CD4-positive, alpha-beta T cell treated with Interleukin-6 for 4 hours (primary cell): ENCODE results near the gene PITHD1.
"Not testable (repeated sequence)": the region's sequence is repeated elsewhere in the genome, so short reads cannot be mapped to it uniquely, and the experiment has no call there.

ENCODE experiments used
- DNase-seq: peaks from one replicate; pipeline ENCODE4 v3.0.0-alpha.2; 2020; ENCODE audit warnings: mixed read lengths

PITHD1 gene

DNA sequence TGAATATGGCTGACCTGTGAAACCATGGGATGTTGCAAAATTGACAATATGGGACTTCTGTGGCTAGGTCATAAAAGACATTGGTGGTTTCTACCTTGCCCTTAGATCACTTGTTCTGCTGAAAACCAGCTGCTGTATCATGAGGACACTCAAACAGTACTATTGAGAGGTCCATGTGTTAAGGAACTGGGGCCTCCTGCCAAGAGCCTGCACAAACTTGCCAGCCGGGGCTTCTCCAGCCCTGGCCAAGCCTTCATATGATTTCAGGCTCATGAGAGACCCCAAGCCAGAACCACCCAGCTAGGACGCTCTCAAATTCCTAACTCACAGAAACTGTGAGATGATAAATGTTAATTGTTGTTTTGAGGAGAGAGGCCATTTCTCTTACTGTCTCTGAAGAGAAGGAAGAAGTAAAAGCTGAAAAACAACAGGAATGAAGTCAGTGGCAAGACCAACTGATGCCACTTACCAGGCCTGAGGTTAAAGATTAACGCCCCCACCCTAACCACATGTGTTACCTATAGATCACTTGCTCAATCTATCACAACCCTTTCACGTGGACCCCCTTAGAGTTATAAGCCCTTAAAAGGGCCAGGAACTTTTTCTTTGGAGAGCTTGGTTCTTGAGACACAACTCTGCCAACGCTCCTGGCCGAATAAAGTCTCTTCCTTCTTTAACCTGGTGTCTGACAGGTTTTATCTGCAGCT, 3.9 kb upstream of the PITHD1 start:
- no peak for DNase-seq

- DNase-seq, result no peak
Observed at GRCh38 chr1:23776217-23776616, 2.0 kb upstream of the PITHD1 start.

DNA sequence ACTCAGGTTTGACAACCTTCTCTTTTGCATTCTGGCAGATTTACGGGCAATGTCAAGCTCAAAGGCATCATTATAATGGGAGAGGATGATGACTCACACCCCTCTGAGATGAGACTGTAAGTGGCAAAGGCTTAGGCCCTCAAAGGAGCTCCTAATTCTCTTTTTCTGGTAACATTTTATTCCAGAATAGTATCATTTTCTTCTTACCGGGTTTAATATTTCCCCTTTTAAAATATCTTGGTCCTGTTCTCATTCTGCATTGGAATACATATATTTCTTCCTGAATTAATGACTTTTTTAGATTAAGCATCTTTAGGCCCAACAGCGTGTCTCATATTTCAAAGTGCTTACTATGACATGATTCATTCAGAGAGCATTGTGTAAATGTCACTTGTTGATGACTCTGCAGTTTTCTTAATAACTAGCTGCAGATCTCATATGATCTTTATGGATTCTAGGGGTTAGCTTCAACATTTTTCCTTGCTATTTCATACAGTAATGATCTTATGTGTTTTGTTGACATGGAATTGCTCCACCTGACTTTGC, 1.7 kb downstream of the PITHD1 start:
- DNase-seq, result no peak

DNA sequence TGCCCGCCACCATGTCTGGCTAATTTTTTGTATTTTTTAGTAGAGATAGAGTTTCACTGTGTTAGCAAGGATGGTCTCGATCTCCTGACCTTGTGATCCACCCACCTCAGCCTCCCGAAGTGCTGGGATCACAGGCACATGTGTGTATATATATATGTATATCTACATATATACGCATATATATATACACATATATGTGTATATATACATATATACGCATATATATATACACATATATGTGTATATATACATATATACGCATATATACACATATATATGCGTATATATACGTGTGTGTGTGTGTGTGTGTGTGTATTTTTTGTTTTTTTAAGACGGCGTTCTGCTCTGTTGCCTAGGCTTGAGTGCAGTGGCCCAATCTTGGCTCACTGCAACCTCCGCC, 4.9 kb downstream of the PITHD1 start:
- DNase-seq, result not testable (repeated sequence)

DNA sequence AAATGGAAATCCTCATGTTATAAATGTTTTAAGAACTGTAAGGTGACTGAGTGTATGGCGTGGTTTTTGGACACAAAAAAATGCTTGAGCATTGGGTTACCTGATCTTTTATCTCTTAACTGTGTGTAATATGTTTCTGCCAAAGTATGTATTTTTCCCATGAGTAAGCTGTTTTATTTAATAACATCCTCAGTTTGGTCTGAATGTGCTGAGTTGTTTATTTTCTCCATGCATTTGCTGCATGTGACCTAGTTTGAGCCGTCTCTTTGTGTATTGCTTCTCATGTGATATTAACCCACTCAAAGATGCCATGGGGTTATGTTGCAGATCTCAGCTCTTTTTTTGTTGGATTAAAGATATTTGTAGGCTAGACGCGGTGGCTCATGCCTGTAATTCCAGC, 6.6 kb downstream of the PITHD1 start:
- DNase-seq, result no peak

- no peak for DNase-seq
Observed at GRCh38 chr1:23787701-23788100, 9.5 kb downstream of the PITHD1 start.

DNA sequence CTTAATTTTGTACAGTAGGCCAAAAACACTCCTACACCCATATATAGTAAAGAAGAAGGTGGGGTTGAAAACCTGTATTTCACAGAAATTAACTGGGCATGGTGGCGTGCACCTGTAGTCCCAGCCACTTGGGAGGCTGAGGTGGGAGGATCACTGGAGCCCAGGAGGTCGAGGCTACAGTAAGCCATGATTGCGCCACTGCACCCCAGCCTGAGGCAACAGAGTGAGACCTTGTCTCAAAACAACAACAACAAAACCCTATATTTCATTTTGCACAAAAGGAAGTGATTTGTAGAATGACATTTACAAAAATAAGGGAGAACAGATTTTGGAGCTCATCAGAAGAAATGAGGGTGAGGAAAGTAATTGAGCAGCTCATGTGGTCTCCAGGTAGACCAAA, 10.5 kb downstream of the PITHD1 start:
- DNase-seq, result no peak

DNA sequence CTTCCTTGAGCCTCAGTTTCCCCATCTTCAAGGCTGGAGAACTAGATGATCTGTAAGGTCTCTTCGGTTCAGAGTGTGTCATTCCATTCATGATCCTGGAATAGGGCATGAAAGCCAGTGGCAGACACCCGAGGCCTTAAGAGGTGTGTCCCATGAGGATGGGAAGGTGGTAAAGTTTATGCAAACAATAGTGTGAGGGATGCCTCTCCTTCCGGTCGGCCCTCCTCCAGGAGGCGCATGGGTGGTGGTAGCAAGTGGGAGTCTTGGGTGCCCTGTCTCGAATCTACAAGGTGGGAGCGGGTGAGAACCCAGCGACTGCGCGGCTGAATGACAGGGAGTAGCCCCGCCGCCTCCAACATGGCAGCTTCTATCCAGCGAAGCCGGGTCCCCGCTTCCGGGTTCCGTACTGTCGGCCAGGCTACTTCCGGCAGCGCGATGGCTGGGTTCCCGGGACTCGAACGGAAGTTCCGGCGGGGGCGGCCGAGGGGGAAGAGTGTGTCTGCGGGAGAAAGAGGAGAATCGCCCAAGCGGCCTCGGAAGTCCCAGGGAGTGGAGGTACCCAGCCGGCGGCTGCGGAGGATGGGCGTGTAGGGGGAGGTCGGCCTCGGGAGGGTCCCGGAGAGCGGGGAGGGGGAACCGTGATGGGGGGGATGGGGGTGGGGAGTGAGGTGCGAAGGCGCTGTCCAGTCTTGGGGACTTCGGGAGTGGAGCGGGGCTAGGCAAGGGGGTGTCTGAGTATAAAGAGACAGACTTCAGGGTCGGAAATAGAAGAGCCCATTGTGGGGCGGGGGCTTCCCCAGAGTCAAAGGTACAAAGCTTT, 12.7 kb downstream of the PITHD1 start, which contains the start of gene LYPLA2:
LYPLA2 (plus strand) TSS at position 450 of the 820 bp plus-strand sequence. CDS start 1,538 bp downstream, outside the sequence.
- peak; percentile 90 for DNase-seq

- peak; percentile 35 for DNase-seq
Observed at GRCh38 chr1:23791516-23792047, 13.4 kb downstream of the PITHD1 start.

GRCh38 chr1:23792151-23792945, 14.1 kb downstream of the PITHD1 start:
- DNase-seq, result no peak

GRCh38 chr1:23793018-23793781, 15.0 kb downstream of the PITHD1 start:
- no peak for DNase-seq

- DNase-seq, result no peak
Observed at GRCh38 chr1:23793861-23794731, 15.9 kb downstream of the PITHD1 start.

DNA sequence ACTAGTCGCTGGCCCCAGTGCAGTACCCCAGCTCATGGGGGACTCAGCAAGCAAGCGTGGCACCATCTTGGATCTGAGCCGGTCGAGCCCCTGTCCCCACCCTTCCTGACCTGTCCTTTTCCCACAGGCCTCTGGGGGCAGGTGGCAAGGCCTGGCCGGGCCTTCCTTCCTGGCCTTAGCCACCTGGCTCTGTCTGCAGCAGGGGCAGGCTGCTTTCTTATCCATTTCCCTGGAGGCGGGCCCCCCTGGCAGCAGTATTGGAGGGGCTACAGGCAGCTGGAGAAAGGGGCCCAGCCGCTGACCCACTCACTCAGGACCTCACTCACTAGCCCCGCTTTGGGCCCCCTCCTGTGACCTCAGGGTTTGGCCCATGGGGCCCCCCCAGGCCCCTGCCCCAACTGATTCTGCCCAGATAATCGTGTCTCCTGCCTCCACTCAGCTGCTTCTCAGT, 16.5 kb downstream of the PITHD1 start:
- DNase-seq, result not testable (repeated sequence)

- DNase-seq, result no peak
Observed at GRCh38 chr1:23795676-23796465, 17.7 kb downstream of the PITHD1 start.

GRCh38 chr1:23796466-23797271, 18.5 kb downstream of the PITHD1 start:
- no peak for DNase-seq

GRCh38 chr1:23797478-23798448, 19.5 kb downstream of the PITHD1 start:
- DNase-seq, result no peak

GRCh38 chr1:23798662-23799142, 20.5 kb downstream of the PITHD1 start:
- no peak for DNase-seq

DNA sequence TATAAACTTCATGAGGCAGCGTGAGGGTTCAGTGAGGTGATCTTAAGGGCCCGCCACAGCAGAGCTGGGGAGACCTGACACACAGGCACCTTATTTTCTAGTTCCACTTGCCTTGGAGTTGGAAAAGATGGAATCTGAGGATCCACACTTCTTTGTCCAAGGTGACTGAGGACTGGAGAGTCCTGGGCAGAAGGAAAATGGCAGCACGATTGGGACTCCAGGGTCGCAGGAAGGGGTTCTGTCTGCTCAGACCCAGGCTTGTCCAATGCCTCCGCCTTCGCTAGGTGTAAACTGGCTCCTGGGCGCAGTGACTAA, 21.0 kb downstream of the PITHD1 start:
- no peak for DNase-seq
